CD4-positive, alpha-beta T cell treated with Interleukin-4 for 1 hour (primary cell): ENCODE measurements around the gene ASB2.
A peak's percentile ranks its signal among the peaks of the same experiment; 100 is the strongest.

Source experiments
- DNase-seq, 2 donors: peaks; one replicate each; pipeline ENCODE4 v3.0.0-alpha.2; 2020 to 2022

The ASB2 gene

DNA sequence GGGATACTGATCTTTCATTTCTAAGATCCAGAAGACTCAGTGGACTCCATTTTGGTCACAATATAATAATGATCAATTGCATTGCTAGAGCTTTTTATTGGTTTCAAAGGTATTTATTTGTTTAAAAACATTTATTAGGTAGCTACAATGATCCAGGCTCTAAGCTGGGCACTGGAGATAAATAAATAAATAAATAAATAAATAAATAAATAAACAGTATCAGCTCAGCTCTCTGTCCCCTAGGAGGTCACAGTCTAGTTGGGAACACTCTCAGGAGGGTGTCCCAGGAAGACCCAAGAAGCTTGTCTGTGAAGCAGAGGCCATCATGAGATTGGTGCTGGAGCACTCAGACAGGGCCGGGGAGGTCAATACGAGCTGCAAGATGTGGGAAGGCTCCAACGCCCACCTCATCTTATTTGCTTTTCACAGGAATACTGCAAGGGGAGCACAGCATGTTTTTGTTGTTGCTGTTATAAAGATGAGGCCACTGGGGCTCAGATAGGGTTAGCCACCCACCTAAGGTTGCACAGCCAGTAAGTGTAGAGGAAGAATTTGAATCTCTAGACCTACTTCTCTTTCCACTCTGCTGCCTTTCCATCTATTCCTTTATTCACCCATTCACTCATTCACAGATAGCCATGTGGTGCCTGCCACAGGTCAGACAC, 15.5 kb downstream of the ASB2 start:
- no peak for DNase-seq

DNA sequence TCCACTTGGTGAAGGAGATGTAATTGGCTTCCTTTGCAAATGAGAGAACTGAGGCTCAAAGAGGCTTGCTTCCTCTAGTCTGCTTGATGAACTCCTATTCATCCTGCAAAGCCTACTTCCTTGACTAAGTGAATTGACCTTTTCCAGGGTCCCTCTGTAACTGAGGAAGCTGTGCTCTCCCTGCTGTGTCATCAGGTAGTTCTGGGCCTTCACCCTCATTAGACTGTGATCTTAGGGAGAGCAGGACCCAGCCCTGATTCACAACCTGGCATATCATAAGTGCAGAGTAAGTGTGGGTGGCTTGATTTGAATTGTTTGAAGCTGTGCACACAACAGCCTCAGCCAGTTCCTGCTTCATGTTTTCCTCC, 16.3 kb downstream of the ASB2 start:
- DNase-seq, result no peak

DNA sequence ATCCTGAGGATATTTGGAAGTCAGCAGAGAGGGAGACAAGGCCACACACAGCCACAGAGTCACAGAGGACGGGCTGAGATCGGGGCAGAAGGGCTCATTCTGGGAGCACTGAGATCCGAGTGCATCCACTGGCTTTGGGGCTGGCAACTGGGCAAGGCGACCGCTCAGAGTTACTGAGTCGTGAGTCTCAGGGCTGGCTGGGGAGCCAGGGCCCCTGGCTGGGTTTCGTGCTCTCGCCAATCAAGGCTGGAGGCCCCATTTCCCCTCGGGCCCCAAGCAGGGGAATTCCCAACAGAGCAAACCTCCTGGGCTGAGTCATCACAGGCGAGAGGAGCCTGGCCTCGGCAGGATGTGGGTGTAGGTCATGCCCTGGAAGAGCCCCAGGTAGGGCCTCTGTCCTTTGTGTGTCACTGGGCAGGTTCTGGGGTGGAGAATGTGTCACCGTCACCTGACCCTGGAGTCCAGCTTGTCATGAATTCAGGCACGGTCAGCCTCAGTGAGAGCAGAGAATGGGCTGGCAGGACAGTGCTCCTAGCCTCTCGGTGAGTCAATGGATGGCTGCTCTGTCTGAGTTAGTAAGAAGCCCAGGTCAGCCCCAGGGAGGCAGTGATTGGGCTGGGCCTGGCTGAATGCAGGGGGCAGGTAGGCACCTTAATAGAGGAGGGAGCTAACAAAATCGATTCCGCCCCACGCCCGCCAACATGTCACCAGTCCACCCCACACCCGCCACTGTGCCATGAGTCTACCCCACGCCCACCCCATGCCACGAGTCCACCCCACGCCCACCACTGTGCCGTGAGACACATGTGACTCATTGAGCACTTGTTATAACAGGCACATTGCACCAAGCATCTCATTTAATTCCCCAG, 16.9 kb downstream of the ASB2 start:
- peak; percentile 93 to 95 for DNase-seq

DNA sequence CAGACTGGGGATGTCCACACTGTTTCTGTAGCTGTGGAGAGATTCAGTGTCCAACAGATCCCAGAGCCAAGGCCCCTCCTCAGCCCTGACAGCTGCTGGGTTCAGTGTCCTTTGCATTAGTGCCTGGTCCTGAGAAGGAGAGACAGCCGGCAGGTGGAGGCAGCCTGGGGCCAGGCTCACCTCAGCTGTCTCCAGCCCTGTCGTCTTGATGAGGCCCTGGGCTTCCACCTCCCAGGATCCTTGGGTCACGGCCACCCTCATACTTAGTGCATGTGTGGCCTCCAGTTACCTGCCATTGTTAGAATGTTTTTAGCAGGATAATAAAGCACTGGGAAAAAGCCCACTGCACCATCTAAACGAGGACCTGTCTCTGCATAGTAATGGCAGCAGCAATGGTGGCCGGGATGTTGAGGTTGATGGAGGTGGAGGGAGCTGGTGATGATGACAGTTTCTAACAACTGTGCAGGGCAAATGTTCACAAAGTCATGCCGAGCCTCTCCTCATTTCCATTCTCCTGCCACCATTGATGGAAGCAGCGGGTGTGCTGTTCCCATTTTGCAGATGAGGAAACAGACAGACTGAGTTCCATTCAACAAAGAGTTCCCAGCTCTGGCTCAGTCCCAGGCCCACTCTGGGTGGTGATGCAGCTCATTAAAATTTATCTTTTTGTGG, 17.7 kb downstream of the ASB2 start:
- DNase-seq, result no peak

DNA sequence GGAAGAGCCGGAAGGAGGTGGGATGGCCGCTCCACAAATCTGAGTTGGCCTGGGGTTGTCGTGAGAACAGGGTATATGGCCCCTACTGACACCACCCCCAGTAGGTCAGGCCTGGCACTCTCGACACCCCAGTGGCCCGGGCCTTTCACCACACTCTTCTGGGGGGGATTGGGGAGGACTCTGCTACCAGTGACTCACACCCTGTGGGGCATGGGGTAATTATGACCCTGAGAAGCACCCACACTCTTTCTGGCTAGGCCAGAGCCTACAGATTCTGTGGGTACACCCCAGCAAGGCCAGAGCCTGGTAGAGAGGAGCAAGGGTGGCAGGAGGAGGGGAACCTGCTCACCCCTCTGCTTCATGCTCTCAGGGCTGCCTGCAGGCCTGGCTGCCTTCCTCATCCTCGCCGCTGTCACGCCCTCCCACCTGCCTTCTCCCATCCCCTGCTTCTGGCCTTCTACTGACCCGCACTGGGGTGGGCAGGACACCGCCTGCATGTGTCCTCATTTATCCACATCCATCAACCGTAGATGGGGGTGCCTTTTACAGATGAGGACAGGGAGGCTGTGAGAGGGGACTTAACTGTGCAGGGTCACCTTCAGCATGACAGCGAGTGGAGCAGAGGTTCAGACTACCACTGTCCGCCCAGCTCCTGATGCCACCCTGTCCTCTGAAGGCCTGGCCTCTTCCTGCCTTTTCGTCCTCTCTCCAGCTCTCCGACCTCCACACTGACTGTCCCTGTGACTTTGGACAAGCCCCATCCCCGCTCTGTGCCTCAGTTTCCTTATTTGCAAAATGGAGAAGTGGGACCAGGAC, 18.4 kb downstream of the ASB2 start:
- no peak for DNase-seq

DNA sequence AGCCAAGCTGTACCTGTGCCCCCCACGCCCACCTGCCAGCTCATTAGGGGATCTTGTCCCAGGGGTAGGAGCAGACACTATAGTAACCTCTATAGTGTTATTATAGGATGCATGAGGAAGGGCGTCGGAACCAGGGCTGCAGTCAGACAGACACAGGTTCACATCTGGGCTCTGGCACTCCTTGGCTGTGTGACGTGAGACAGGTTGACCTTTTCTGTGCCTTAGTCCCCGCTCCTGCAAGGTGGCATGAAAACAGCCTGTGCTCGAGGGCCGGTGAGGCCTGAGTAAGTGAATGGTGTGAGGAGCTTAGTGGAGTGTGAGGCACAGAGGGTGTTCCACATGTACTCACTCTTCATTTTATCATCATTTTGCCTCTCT, 19.0 kb downstream of the ASB2 start:
- no peak for DNase-seq

DNA sequence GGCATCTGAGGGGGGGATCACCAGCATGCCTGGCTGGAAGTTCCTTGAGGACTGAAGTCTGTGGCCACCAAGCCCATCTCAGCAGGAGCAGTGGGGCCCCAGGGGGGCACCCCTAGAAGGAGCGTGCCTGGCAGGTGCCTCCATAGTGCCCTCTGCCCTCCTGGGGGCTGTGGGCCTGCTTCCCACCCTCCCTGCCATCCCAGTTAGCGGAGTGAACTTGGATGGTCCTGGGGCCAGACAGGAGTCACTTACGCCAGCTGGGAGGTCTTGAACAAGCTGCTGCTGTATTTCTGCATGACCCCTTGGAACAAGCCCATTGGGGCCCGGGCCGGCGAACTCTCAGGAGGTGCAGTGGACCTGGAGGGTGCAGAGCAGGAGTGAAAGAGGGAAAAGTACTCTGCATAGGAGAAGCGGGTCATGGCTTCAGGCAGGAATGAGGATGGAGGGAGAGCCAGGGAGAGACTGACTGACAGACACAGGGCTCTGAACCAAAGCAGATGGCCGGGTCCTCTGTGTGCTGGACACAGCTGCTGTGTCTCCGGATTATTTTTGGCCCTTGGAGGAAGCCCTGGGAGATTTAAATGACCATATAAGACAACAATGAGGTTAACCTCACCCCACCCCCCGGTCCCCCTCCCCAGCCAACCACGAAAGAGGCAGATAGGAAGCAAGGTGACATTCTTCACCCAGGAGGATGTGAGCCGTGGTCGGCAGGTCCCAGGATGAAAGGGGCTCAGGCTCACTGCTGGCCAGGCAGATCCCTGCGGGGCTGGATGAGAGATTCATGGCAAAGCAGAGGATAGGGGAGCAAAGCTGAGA, 19.6 kb downstream of the ASB2 start:
- DNase-seq, result no peak

DNA sequence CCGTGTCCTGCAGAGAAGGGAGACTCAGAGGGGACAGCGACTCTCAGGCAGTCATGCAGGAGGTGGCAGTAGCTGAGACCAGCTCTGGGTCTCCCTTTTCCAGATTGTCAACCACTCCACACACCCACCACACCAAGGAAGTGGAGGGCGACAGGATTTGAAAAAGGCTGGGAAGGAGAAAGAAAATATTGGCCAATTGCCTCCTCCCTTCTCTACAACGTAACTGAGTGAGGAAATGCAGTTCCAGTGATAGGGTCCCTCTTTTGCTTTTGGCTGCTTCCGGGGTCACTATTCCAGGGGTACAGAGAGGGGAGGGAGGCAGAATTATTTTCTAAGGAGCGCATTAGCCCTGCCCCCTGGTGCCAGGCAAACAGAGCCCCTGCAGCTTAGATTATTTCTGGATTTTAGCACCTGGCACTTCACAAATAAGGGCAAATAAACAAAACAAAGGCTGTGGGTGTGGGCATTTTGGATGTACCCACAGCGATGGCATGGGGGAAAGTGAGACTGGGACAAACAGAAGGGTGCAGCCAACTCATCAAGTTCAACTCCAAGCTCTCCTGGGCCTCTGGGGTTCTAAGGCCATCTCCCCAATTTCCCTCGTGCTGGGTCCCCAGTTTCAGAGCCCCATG, 20.4 kb downstream of the ASB2 start:
- DNase-seq, result no peak

DNA sequence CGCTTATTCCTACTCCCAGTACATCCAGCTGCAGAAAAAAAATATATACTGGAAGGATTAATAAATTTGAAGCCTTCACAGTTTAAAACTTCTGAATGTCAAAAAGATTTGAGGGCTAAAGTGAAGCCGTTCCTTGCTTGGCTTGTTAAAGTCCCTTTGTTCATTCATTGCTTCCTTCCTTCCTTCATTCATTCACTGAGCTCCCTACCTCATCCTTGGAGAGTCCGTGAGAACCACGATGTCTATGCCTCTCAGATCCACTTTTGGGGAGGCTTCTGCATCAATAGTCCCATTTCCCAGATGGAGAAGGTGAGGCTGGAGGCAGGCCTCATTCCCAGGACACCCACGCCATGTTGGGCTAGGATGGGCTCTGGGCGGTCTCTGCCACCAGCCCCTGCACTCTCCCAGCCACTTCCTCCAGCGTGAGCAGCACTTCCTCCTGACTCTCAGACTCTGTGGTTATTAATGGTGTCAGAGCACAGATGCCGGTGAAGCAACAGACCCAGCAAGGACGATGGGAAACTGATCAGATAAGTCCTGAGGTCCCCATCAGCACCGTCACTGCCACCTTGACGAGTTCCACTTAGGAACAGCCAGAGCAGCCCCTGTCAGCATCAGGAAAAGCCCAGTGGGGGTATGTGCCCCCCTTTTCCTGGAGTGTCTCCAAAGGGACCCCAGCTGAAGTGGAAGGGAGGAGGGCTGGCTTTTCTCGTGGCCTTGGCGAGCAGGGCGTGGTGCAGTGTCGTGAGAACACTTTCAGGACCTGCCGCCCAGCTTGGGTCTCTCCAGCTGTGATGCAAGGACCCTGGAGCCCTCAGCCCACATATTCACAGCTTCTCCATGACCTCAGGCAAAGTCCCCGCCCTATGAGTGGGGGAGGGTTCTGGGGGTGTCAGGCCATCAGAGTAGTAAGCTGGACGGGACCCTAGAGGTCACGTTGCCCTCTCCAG, 21.2 kb downstream of the ASB2 start:
- peak; percentile 73 to 74 for DNase-seq

DNA sequence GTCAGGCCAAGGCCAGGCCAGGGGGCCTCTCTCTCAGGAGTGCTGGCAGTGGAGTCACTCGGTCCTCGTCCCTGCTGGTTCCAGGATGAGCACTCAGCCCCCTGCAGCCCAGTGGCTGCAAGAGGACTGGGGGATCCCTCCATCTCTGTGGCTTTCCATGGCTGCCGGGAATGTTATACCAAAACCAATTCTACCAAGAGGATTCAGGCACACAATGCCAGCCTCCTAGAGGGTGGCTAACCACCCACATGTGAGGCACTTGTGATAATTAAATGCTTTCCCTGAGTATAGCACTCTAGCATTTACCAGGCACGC, 21.9 kb downstream of the ASB2 start:
- no peak for DNase-seq

DNA sequence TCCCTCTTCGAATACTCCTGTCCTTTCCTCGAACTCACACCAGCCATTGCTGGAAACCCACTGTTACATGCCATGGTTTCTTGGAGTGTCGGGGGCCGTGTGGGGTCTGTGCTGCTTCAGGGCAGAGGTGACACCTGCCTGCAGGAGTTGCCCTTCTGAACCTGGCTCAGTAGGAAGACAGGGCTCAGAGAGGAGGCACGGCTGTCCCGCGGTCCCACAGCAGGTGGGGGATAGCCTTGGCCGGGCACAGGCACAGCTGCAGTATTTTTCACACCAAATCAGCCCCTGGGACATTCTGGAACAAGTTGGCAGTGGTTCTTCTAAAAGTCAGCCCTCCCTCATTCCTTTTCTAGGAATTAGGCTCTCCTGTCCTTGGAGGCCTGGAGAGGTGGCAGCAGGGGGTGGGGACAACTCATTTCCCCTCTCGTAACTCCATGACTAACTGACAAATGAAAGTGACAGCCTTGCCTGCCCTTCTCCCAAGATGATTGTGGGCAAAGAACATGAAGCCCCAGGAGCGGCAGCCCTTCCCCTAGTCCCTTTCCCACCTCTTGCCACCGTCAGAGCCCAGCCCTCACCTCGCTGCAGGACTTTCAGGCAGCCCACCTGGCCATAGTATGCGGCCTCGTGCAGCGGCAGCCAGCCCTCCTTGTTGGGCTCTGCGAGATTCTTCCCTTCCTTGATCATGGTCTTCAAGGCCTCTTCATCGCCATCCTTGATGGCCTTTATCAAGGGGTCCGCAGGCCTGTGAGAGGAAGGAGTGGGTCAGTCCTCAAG, 22.4 kb downstream of the ASB2 start:
- no peak for DNase-seq

DNA sequence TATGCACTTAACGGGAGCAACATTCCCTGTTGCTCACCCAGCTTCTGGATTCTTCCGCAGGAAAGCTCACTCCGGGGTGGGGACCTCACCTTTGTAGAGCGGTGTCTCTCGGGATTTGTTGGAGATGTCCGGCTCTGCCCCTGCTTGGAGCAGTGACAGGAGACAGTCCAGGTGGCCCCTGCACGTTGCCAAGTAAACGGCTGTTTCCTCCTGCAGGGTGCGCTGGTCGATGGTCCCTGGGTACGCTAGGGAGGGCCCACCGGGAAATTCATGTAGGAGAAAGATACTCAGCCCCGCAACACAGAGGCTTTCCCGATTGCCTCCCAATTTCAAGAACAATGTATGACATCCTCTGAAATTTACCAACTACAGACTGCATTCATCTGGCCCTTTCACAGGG, 23.1 kb downstream of the ASB2 start:
- no peak for DNase-seq

DNA sequence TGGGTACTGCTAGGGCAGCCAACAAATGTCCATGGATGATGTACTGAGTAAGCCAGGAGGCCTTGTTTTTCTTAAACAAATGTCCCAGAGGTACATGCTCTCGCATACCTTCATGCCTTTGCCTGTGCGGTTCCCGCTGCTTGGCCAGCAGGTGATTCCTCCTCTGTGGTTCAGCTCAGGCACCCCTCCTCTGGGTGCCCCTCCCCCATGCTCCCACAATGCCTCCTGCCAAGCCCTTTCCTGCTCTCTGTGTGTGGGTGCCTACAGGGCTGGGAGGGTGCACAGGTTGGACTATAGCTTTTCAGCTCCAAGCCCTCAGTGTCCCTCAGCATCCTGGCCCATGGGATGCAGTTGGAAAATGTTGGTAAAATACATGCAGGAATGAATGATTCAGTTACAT, 23.5 kb downstream of the ASB2 start:
- DNase-seq, result no peak

DNA sequence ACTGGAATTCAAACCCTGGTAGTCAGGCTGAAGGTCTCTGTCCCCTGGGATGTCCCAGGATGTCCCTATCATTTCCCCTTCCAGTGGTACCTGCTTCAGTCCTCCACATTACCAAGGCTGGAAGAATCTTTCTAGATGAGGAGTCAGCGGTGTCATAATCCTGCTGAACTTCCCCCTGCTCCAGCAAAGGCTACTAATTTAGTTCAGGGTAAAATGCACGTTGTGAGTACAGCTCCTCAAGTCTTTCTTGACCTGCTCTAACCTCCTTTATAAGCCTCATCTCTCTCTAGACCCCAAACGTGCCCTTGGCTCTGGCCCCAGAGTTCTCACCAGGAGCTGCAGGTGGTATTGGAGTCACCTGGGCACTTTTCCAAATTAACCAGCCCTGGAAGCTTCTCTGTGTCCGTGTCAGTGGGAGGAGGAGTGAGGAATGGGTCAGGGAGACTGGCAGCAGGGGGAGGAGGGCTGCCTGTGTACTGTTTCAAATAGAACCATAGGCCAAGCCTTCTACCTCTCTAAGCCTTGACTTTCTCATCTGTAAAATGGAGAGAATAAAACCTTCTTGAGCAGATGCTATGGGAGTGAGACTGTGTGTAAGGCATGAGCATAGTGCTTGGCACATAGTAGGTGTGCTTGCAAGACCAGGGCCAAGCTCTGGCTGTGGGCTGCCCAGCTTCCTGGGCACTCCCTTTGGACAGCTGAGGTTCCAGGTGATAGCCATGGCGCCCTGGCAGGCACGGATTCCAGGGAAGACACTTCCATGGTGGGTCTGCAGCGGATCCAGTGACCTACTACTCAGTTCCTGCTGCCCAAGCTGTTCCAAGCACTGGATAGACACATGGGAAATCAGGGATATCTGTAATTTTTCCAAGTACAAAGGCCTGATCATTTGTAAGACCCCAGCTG, 24.5 kb downstream of the ASB2 start:
- DNase-seq, result no peak

DNA sequence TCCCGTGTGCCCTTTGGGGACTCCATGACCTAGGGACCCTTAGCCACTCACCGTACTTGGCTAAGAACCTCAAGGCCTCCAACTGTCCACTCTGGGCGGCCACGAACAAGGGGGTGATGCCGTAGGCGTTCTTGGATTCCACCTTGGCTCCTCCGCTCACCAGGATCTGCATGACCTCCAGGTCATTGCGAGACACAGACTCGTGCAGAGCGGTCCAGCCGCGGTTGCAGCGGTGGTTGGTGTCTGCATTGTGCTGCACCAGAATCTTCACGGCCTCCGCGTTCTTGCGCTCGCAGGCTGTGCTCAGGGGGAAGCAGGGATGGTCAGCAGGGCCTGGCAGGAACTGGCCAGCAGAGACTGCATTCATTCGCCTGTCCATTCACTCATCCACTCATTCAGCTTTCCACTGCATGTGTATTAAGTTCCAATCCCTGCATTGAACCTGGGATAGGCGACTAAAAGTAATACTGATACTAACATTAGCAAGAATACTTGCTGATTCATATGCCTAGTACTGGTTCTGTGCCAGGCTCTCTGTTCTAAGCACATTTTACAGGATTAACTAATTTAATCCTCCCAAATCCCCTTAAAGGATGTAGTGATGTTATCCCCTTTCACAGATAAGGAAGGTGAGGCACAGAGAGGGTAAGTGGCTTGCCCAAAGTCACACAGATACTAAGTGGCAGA, 25.3 kb downstream of the ASB2 start:
- no peak for DNase-seq

DNA sequence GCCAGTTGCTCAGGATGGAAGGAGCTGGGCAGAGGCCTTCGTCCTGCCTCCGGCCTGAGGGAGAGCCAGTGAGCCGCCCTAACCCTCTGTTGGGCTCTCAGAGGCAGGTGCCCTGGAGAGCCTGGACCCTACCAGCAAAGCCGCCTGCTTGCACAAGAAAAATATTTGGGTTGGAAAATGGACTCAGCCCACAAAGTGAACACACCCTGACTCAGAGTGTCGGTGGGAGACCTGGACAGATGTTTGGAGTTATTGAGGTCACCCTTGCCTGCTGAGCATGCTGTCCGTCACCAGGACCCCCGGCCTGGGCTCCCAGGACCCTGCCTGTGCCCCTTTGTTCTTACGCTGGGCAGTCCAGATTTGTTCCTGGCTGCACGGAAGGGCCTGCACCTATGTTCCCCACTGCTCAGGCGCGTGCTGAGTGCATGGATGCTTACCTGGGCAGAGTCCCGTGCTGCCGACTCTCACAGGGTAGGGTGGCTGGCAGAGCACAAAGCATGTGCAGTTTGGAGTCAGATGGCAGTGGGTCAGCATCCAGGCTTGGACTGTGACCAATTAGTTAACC, 26.8 kb downstream of the ASB2 start:
- DNase-seq, result no peak

DNA sequence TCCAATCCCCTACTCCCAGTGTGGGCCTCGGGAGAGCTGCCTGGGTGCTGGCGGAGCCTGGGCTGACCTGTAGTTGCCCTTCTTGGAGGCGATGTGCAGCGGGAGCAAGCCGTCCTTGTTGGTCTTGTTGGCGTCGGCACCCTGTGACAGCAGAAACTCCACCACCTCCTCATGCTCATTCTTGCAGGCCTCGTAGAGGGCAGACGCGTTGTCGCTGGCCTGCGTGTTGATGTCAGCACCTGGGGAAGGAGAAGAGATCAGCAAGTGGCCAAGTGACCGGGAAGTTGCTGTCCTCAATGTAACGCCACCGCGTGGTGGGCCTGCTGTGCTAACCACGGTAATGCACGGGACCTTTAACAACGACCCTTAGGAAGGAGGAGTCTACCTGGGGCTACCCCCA, 29.1 kb downstream of the ASB2 start:
- DNase-seq, result no peak

DNA sequence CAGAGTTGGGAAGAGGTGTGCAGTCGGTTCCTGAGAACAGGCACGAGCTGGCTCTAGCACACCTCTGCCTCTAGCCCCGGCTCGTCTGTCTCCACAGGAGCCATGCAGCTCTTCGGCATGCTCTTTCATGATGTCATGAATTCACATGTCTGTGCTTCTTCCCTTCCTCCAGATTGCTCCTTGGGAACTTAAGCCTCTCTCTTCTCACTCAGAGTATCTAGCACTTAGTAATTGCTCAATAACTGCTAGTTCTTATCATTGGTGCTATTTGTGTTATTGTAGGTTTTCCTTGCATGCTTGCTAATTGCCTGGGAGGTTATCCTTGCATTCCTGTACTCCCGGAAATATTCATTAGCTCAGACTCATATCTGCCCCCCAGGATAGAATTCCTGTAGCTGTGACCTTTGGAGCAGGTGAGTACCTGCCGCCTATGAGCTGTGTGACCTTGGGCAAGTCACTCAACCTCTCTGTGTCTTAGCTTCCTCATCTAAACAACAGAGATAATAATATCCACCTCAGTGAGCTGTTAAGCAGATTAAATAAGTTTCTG, 29.8 kb downstream of the ASB2 start:
- no peak for DNase-seq
